Daoy (cell line): Measurements from ENCODE around the gene OR52I1. TPM values are rescaled to one million over a fixed set of nuclear protein-coding genes. Genes with fewer than 3 reads are reported as not detected.

Experiments used
- DNase-seq: peaks from one replicate; pipeline ENCODE4 v3.0.0-alpha.2; 2015; ENCODE audit warnings: low read depth
- total RNA-seq: library from RNA; depleted of rRNA; stranded (reverse); fragments of >200 nt; shearing (Covaris generic); gene quantifications from 2 replicates; pipeline ENCODE4 v1.2.3, GENCODE V29; 2014; rRNA removed

OR52I1 gene, protein sequence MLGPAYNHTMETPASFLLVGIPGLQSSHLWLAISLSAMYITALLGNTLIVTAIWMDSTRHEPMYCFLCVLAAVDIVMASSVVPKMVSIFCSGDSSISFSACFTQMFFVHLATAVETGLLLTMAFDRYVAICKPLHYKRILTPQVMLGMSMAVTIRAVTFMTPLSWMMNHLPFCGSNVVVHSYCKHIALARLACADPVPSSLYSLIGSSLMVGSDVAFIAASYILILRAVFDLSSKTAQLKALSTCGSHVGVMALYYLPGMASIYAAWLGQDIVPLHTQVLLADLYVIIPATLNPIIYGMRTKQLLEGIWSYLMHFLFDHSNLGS
- total RNA-seq = not detected in 2 replicates

DNA sequence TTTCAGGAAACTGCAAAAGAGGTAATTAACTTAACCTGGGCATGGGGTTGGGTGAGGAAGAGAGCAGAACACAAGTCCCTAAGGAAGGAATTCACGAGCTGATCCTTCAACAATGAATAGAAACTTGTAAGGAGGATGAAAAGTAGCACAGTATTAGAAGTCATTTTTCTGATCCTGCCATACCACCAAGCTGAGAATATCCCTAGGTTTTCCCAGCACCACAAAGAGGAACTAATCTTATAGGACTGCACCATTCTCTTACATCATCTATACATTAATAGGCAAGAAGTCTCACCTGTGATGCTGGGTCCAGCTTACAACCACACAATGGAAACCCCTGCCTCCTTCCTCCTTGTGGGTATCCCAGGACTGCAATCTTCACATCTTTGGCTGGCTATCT, at the start of gene OR52I1:
OR52I1 (plus strand) TSS at position 301 of the 400 bp plus-strand sequence; CDS start at position 301, 0 bp downstream.
- DNase-seq = no peak

DNA sequence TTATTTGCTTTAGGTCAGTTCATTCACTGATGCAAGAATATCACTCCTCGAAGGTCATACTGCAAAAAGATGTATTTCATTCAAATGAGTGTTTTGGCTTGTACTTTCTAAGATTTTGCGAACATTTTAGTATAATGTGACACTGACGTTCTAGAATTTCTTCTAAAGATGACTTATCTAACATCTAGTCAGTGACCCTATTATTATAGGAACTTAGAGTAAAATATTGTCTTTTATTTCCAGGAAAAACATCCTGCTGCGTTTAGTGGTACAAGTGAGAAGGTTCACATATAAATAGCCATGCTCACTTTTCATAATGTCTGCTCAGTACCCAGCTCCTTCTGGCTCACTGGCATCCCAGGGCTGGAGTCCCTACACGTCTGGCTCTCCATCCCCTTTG, 48.9 kb upstream of the OR52I1 start, which contains the start of gene OR52M1:
OR52M1 (plus strand) TSS at position 301 of the 400 bp plus-strand sequence; CDS start at position 301, 0 bp downstream.
- no peak for DNase-seq

DNA sequence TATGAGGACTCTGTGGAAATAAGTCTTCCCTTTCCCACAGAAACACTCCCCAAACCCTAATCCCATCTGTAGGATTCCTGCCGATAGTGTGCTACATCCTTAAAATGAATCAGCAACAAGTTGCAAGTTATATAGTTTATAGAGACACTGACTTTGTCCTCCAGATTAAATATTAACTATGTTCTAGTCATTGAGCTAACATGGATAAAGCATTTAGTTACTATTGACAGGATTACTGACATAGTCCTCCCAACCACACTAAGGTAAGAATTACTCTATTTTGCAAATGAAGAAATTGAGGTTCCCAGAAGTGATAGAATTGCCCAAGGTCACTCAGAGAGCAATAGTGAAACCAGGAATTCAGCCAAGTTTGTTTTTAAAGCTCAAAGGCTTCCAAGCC, 47.0 kb upstream of the OR52I1 start:
- DNase-seq = no peak

DNA sequence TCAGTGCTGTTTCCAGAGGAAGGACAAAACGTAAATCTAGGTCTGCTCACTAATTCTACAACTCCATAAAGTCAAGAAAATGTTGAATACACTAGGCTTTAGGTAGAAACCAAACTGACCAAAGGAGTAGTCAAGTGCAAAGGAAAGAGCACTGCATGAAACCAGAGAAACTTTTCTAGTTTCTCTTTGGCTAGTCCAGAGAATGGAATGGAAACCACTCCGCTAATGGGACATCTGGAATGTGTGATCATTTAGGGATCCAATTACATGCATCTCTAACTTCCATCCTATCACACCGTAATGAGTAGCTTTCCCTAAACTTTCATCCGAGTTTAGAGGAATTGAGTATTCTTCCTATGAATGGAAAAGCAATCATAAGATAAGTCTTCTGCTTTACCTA, 46.4 kb upstream of the OR52I1 start:
- DNase-seq = no peak

DNA sequence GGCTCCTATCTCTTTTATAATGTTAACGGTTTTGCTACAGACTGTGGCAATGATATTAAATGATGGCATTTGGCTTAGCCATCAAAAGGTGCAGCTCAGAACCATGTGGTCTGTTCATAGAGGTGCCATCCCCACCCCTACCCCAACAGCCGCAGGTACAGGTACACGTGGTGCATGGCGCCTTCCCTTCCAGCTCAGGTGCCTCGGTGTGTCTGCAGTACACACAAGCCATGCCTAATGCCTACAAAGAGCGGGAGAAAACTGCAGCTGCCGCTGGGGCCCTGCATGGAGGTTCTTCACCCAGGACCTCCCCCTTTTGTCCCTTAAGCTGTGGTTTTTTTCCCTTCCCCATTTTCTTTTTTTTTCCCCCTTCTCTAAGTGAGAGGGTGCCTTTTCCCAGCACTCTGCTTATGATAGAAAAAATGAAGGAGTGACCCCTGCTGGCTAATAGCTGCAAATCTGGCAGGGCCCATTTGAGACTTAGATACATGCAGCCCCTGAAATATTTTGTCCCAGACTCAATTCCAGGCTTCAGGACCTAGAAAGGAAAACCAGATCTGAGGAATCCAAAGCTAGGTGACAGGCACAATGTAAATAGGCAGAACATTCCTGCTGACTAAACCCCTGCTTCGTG, 42.4 kb upstream of the OR52I1 start:
- DNase-seq = no peak

GRCh38 chr11:4559527-4560440, 34.1 kb upstream of the OR52I1 start:
- DNase-seq = no peak

DNA sequence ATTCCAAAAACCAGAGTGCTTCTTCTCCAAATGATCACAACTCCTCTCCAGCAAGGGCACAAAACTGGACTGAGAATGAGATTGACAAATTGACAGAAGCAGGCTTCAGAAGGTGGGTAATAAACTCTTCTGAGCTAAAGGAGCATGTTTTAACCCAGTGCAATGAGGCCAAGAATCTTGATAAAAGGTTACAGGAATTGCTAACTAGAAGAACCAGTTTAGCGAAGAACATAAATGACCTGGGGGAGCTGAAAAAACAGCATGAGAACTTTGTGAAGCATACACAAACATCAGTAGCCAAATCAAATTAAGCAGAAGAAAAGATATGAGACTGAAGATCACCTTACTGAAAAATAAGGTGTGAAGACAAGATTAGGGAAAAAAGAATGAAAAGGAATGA, 33.4 kb upstream of the OR52I1 start:
- no peak for DNase-seq

GRCh38 chr11:4565371-4565770, 28.5 kb upstream of the OR52I1 start:
- no peak for DNase-seq

GRCh38 chr11:4569075-4569474, 24.8 kb upstream of the OR52I1 start:
- no peak for DNase-seq

DNA sequence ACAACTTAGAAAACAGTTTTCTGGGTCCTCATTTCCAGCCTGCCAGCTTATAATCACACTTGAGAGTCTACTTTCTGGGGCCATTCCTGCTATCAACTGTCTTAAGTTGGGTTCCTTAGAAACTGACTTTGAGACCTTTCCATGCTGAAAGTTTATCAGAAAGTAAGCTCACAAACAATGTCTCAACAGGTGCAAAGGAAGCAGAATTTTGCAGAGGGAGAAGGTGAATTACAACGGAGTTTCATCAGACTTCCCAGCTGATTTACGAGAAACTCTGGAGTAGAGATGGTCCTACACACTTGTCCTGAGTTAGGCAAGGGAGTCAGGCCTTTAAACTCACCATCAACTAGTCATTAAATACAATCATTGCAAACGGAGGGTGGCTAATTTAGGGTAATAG, 17.0 kb upstream of the OR52I1 start:
- DNase-seq = no peak

DNA sequence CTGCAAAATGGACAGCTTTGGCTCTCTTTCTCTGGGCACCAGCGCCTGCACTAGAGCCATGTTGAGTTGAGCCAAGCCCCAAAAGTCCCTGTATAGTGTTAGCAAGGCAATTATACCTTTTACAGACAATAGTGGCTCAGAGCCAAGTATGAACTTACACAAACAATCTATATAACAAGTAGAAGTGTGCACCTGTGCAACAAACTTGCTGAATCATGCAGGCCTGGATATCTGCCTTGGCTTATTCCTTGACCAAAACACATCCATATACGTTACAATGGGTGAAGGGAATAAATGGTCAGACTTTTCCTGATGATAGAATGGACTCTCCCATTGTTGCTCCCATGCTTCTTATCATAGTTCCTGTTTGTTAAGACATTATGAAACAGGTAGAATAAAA, 16.1 kb upstream of the OR52I1 start:
- DNase-seq = no peak

DNA sequence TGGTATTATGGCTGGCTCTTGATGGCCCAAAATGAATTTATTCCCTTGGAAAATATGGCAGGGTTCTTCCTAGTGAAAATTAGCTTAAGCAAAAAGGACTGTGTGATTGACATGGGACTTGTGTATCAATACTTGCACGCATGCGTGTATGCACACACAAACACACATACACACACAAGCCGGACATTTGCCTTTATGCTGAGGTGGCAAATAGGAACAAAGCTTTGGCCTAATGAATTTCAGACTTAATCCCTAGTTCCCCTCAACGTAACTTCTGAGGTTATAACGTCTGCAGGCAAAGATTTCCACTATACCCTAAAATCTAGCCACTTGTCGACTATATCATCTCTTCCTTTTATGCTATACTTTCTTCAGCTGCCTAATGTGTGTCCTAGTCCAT, 15.2 kb upstream of the OR52I1 start:
- no peak for DNase-seq

DNA sequence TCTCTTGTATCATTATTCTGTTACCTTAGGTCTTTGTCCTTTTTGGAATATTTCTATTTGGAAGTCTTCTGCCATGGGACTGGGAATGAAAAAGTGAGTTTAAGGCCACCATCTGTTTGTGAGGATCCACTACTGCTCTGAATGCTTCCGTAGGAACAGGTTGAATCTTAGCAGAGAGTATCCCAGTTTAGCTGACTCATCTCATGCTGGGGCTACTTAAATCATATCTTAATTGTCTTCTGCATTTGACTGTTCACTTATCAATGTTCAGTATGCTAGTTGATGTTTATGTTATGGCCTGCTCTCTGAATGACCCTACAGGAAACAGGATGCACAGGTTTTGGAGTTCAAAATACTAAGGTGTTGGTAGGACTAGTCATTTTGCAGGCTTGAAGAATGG, 13.7 kb upstream of the OR52I1 start:
- DNase-seq = no peak

GRCh38 chr11:4581443-4581842, 12.4 kb upstream of the OR52I1 start, which contains the start of gene OR52I2:
OR52I2 (plus strand) TSS chr11:4581743.
- no peak for DNase-seq

- DNase-seq = no peak
Measured at GRCh38 chr11:4589017-4589416, 4.8 kb upstream of the OR52I1 start.

- DNase-seq = no peak
Measured at GRCh38 chr11:4605057-4605456, 11.2 kb downstream of the OR52I1 start.

GRCh38 chr11:4606231-4607015, 12.6 kb downstream of the OR52I1 start:
- no peak for DNase-seq

DNA sequence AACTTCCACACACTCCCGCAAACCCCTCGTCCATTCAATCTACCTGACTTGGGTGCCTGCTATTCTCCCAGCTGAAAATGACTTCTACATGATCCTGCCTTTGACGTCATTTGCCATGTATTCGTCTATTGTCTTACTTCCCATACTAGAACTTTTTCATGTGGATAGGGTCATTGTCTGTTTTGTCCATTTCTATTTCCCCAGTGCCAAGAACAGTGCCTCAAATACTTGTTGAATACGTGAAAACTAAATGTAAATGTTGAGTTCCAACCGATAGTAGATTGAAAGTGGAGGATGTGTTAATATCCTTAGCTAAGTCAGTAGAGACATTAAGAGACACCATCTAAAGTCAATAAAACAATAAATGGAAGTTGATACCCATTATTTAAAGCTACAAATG, 13.3 kb downstream of the OR52I1 start:
- no peak for DNase-seq

DNA sequence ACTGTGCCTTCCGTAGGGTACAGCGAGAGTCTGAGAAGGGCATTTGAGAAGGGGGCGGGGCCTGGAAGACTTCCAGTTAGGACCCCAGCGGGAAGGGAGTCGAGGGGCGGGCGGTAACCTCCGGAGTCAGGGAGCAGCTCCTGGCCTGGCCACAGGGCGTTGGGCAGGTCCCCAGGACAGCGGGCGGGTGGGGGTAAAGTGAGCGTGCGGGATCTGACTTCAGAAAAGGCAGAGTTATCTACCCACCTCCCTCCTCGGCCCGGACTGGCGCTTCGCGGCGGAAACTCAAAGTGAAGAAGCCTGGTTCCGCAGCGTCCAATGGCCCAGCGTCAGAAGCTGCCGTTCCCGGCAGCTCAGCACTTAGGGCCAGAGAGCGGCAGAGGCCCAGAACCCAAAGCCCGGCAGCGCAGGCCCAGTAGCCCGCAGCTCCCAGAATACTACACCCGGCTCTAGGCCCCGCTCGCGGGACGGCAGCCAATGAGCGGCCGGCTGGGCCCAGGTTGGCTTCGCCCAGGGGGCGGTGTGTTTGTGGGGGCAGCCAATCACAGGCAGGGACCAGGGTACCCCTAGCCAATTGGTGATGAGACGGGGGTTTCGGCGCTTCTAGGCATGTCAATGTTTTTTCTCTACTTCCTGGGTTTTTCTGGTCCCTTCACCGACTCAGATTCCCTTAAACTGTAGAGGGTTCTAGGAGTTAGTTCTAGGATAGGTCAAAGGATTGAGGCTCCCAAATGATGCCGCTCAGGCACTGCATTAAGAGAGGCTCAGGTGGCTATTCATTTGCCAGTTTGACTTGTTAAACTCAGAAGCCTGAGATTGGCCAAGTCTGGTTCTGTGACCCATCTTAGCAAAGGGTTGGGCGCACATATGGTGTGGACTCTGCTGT, 14.2 kb downstream of the OR52I1 start, which contains the start of gene TRIM68:
TRIM68 (minus strand) TSS at position 451 of the 886 bp plus-strand sequence. CDS start 2,727 bp downstream, outside the sequence.
- peak; percentile 95 for DNase-seq

DNA sequence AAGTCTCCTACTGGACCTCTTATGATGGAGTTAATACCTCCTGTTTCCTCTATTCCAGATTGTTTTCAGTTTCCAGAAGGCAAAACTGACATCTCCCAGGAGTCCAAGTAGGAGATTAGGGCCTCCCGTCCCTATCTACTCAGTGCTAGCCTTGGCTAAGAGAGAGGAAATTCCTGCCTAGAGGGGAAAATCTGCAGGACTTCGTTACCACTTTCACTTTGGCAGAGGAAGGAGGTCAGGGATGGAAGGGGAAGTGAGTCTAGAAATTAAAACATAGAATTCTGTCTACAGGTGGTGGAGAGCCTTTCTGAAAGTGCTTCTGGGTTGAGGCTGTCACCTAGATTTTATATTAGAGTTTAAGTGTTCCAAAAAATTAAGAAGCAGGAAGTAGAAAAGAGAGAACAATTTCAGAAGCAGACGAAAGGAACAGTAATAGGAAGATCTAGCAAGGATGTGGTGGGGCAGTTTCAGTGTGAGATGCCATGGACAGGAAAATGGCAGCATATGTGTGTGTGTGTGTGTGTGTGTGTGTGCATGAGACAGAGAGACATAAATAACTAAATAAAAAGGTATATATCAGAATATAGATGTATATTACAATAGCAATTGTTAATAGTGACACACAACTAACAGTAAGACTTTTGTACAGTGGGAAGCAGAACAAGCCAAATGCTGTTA, 16.6 kb downstream of the OR52I1 start:
- DNase-seq = no peak
